GM12878 (cell line): ENCODE data around the gene ATP6V0A1. TPM values are rescaled to one million over a fixed set of nuclear protein-coding genes. Genes with fewer than 3 reads are reported as not detected.

Experiments used
- CBX5 ChIP-seq: sonication (generic); IDR thresholded peaks from 2 replicates; pipeline ENCODE4 v1.6.1; 2016; ENCODE audit warnings: low read depth, moderate library complexity, mild to moderate bottlenecking, inconsistent platforms
- CHD1 ChIP-seq: IDR thresholded peaks from 2 replicates; pipeline ENCODE4 v1.6.1; 2012; ENCODE audit warnings: low read depth, low read length, improper control_type of control experiment
- CHD4 ChIP-seq: fragments of 200-600 bp; sonication (generic); IDR thresholded peaks from 2 replicates; pipeline ENCODE4 v1.6.1; 2016; ENCODE audit warnings: mild to moderate bottlenecking
- EED ChIP-seq: sonication (generic); IDR thresholded peaks from 2 replicates; pipeline ENCODE4 v1.6.1; 2016; ENCODE audit warnings: antibody characterized with exemption, low read depth
- FOXM1 ChIP-seq: IDR thresholded peaks from 2 replicates; pipeline ENCODE4 v1.6.1; 2012; ENCODE audit warnings: low read depth, mild to moderate bottlenecking, inconsistent platforms, low read length, moderate library complexity
- NBN ChIP-seq: fragments of 450-650 bp; IDR thresholded peaks from 2 replicates; pipeline ENCODE4 v1.6.1; 2016
- NR2F1 ChIP-seq: fragments of 450-650 bp; conservative IDR thresholded peaks from 2 replicates; pipeline ENCODE4 v1.6.1; 2017; ENCODE audit warnings: mild to moderate bottlenecking
- POLR2AphosphoS2 ChIP-seq: IDR thresholded peaks from 2 replicates; pipeline ENCODE4 v1.6.1; 2011; ENCODE audit warnings: low read depth, mild to moderate bottlenecking, low read length, improper control_type of control experiment, moderate library complexity
- RCOR1 ChIP-seq: conservative IDR thresholded peaks from 2 replicates; pipeline ENCODE4 v1.6.1; 2012; ENCODE audit warnings: low read depth, low read length, improper control_type of control experiment
- SMAD1 ChIP-seq: fragments of 450-650 bp; IDR thresholded peaks from 2 replicates; pipeline ENCODE4 v1.6.1; 2018; ENCODE audit warnings: mild to moderate bottlenecking, low read depth; ENCODE audit not compliant: partially characterized antibody
- SMAD5 ChIP-seq: IDR thresholded peaks from 2 replicates; pipeline ENCODE4 v1.6.1; 2016; ENCODE audit warnings: antibody characterized with exemption, low read depth
- SPI1 ChIP-seq: IDR thresholded peaks from 2 replicates; pipeline ENCODE4 v1.6.1; 2011; ENCODE audit warnings: low read depth, mild to moderate bottlenecking, low read length, moderate library complexity, borderline replicate concordance; ENCODE audit not compliant: insufficient read depth
- STAT3 ChIP-seq: IDR thresholded peaks from 2 replicates; pipeline ENCODE4 v1.6.1; 2011; ENCODE audit warnings: low read depth, low read length, improper control_type of control experiment
- TCF12 ChIP-seq: IDR thresholded peaks from 2 replicates; pipeline ENCODE4 v1.6.1; 2011; ENCODE audit warnings: low read depth, mild to moderate bottlenecking, low read length
- TCF3 ChIP-seq: IDR thresholded peaks from 2 replicates; pipeline ENCODE4 v1.6.1; 2012; ENCODE audit warnings: low read depth, mild to moderate bottlenecking, low read length, borderline replicate concordance; ENCODE audit not compliant: insufficient read depth
- ZNF274 ChIP-seq: IDR thresholded peaks from one replicate; pipeline ENCODE4 v1.8.0; 2011; ENCODE audit not compliant: insufficient read length, insufficient read depth
- polyA plus RNA-seq, 11 experiments: library from polyadenylated mRNA; depleted of rRNA in 4 of 11; unstranded in 6 of 11; stranded (reverse) in 5 of 11; fragments of >200 nt; fragmentation: Nextera tagmentation in 4 of 11; fragmentation: Illumina TruSeq in 1 of 11; extraction: Ambion mirVana in 4 of 11; extraction: Trizol in 1 of 11; gene quantifications; 1 replicate in 1 of 11; 2 replicates in 10 of 11; pipeline versions ENCODE4 v1.2.1 to v1.2.3, GENCODE V29; 2011 to 2016; ENCODE audit warnings: inconsistent platforms in 2 of 11, missing spikeins in 2 of 11, low read depth in 1 of 11
- total RNA-seq, 4 experiments: library from RNA; depleted of rRNA in 3 of 4; stranded (reverse); fragments of >200 nt in 3 of 4; fragmentation: Illumina TruSeq in 1 of 4; extraction: Trizol in 1 of 4; gene quantifications; 2 replicates each; pipeline versions ENCODE4 v1.2.1 to v1.2.3, GENCODE V29; 2013 to 2021
- TF ChIP-seq, protein P1 (sequence below): fragments of 450-650 bp; IDR thresholded peaks from 2 replicates; pipeline ENCODE4 v1.6.1; 2016; ENCODE audit warnings: mild to moderate bottlenecking
- TF ChIP-seq, protein P2 (sequence below): IDR thresholded peaks from 2 replicates; pipeline ENCODE4 v1.6.1; 2012; ENCODE audit warnings: low read depth, low read length, improper control_type of control experiment
- TF ChIP-seq, protein P3 (sequence below): IDR thresholded peaks from 2 replicates; pipeline ENCODE4 v1.6.1; 2011; ENCODE audit warnings: borderline replicate concordance, low read depth, mild to moderate bottlenecking, moderate library complexity, mixed read lengths, low read length; ENCODE audit not compliant: insufficient read depth; ENCODE audit errors: extremely low read length
- TF ChIP-seq, protein P4 (sequence below): fragments of 450-650 bp; IDR thresholded peaks from 2 replicates; pipeline ENCODE4 v1.6.1; 2018; ENCODE audit warnings: borderline replicate concordance, mild to moderate bottlenecking; ENCODE audit not compliant: partially characterized antibody
- TF ChIP-seq, protein P5 (sequence below): IDR thresholded peaks from 2 replicates; pipeline ENCODE4 v1.6.1; 2012; ENCODE audit warnings: low read depth, low read length, improper control_type of control experiment
- TF ChIP-seq, protein P6 (sequence below): fragments of 450-650 bp; IDR thresholded peaks from 2 replicates; pipeline ENCODE4 v1.6.1; 2017; ENCODE audit warnings: mild to moderate bottlenecking, low read depth, inconsistent platforms; ENCODE audit not compliant: poor library complexity, severe bottlenecking

Gene ATP6V0A1
- total and polyA plus RNA-seq, 10 of the 15 experiments (the other 5 are each of a cell fraction or from before 2014, with no cell fraction given) = 3.0 to 76.6 (median 30.9) TPM

DNA sequence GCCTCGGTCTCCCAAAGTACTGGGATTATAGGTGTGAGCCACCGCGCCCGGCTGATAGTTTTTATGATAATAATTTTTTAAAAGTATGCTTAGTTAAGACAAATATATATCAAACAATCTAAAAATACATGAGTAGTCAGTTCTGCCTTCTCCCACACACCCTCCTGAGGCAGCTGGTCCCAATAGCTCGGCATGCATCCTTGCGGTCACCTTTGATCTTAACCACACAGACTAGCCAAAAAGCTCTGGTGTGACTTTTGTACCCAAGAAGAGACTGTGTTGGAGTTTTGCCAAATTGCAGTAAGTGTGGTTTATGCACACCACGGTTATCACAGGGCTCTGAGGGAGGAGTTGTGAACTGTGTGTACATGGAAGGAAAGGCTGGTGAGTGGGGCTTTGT, 25.6 kb downstream of the ATP6V0A1 start (continued):
- TF ChIP-seq NR2F1 = peak; percentile 89
- TF ChIP-seq SMAD5 = no peak
- peak; percentile 97 for TF ChIP-seq SMAD1
- peak; percentile 93 for TF ChIP-seq TCF12
- TF ChIP-seq CHD1 = no peak
- TF ChIP-seq CBX5 = no peak
- TF ChIP-seq NBN = peak; percentile 77; the same call in 1 of the 2 replicates
- TF ChIP-seq, protein P1, sequence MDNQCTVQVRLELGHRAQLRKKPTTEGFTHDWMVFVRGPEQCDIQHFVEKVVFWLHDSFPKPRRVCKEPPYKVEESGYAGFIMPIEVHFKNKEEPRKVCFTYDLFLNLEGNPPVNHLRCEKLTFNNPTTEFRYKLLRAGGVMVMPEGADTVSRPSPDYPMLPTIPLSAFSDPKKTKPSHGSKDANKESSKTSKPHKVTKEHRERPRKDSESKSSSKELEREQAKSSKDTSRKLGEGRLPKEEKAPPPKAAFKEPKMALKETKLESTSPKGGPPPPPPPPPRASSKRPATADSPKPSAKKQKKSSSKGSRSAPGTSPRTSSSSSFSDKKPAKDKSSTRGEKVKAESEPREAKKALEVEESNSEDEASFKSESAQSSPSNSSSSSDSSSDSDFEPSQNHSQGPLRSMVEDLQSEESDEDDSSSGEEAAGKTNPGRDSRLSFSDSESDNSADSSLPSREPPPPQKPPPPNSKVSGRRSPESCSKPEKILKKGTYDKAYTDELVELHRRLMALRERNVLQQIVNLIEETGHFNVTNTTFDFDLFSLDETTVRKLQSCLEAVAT = peak; percentile 98
- TF ChIP-seq POLR2AphosphoS2 = no peak
- no peak for TF ChIP-seq RCOR1
- TF ChIP-seq, protein P2, sequence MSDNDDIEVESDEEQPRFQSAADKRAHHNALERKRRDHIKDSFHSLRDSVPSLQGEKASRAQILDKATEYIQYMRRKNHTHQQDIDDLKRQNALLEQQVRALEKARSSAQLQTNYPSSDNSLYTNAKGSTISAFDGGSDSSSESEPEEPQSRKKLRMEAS = no peak
- no peak for TF ChIP-seq STAT3
- no peak for TF ChIP-seq SPI1
- TF ChIP-seq FOXM1 = peak; percentile 82; the same call in 1 of the 2 replicates
- peak; percentile 78 for TF ChIP-seq EED
- TF ChIP-seq ZNF274 = no peak
- TF ChIP-seq, protein P3, sequence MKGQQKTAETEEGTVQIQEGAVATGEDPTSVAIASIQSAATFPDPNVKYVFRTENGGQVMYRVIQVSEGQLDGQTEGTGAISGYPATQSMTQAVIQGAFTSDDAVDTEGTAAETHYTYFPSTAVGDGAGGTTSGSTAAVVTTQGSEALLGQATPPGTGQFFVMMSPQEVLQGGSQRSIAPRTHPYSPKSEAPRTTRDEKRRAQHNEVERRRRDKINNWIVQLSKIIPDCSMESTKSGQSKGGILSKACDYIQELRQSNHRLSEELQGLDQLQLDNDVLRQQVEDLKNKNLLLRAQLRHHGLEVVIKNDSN = no peak
- TF ChIP-seq, protein P4, sequence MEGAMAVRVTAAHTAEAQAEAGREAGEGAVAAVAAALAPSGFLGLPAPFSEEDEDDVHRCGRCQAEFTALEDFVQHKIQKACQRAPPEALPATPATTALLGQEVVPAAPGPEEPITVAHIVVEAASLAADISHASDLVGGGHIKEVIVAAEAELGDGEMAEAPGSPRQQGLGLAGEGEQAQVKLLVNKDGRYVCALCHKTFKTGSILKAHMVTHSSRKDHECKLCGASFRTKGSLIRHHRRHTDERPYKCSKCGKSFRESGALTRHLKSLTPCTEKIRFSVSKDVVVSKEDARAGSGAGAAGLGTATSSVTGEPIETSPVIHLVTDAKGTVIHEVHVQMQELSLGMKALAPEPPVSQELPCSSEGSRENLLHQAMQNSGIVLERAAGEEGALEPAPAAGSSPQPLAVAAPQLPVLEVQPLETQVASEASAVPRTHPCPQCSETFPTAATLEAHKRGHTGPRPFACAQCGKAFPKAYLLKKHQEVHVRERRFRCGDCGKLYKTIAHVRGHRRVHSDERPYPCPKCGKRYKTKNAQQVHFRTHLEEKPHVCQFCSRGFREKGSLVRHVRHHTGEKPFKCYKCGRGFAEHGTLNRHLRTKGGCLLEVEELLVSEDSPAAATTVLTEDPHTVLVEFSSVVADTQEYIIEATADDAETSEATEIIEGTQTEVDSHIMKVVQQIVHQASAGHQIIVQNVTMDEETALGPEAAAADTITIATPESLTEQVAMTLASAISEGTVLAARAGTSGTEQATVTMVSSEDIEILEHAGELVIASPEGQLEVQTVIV = no peak
- TF ChIP-seq, protein P5, sequence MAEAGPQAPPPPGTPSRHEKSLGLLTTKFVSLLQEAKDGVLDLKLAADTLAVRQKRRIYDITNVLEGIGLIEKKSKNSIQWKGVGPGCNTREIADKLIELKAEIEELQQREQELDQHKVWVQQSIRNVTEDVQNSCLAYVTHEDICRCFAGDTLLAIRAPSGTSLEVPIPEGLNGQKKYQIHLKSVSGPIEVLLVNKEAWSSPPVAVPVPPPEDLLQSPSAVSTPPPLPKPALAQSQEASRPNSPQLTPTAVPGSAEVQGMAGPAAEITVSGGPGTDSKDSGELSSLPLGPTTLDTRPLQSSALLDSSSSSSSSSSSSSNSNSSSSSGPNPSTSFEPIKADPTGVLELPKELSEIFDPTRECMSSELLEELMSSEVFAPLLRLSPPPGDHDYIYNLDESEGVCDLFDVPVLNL = no peak
- no peak for TF ChIP-seq CHD4
- no peak for TF ChIP-seq TCF3
- TF ChIP-seq, protein P6, sequence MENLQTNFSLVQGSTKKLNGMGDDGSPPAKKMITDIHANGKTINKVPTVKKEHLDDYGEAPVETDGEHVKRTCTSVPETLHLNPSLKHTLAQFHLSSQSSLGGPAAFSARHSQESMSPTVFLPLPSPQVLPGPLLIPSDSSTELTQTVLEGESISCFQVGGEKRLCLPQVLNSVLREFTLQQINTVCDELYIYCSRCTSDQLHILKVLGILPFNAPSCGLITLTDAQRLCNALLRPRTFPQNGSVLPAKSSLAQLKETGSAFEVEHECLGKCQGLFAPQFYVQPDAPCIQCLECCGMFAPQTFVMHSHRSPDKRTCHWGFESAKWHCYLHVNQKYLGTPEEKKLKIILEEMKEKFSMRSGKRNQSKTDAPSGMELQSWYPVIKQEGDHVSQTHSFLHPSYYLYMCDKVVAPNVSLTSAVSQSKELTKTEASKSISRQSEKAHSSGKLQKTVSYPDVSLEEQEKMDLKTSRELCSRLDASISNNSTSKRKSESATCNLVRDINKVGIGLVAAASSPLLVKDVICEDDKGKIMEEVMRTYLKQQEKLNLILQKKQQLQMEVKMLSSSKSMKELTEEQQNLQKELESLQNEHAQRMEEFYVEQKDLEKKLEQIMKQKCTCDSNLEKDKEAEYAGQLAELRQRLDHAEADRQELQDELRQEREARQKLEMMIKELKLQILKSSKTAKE = peak; percentile 88
